Stomach smooth muscle (tissue), 2 donors: ENCODE results near the gene EHD1.

Experiments
- H3K27ac ChIP-seq: one replicate; pipeline ENCODE4 v1.7.0; 2013; ENCODE audit warnings: mild to moderate bottlenecking, low read length, inconsistent platforms
- H3K27me3 ChIP-seq, 2 donors: one replicate each; pipeline ENCODE4 v1.7.0; 2013; ENCODE audit warnings: low read length in 2 of 2; ENCODE audit not compliant: insufficient read depth in 2 of 2, control insufficient read depth in 1 of 2
- H3K36me3 ChIP-seq, 2 donors: one replicate each; pipeline ENCODE4 v1.7.0; 2013; ENCODE audit warnings: low read length in 2 of 2; ENCODE audit not compliant: control insufficient read depth in 2 of 2, insufficient read depth in 2 of 2
- H3K4me1 ChIP-seq: one replicate; pipeline ENCODE4 v1.7.0; 2013; ENCODE audit warnings: low read length; ENCODE audit not compliant: control insufficient read depth, insufficient read depth
- H3K4me3 ChIP-seq, 2 donors: one replicate each; pipeline ENCODE4 v1.7.0; 2013; ENCODE audit warnings: low read length in 2 of 2
- H3K9ac ChIP-seq, 2 donors: one replicate each; pipeline ENCODE4 v1.7.0; 2013; ENCODE audit warnings: low read length in 2 of 2, mild to moderate bottlenecking in 1 of 2
- H3K9me3 ChIP-seq, 2 donors: one replicate each; pipeline ENCODE4 v1.7.0; 2013; ENCODE audit warnings: low read length in 2 of 2; ENCODE audit not compliant: control insufficient read depth in 2 of 2
- donor health status: healthy.
- donor health status: Pancreatic carcinoma.

The EHD1 gene

DNA sequence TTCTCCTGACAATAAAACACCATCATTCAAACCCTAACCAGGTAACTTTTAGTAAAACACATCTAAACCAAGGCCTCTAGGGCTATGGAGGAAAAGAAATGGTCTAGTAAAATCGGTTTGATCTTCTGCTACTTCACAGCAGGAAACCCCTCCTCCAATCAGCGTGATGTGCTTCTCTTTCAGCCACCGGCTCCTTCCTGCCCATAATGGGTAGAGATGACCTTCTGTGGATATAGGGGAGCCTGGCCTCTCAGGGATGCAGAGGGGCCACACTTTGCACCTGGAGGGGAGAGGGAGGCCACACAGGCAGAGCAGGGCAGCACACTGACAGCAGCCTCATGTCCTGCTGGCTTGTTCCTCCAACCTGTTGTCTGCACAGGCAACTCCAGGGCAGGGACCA lies 6.9 kb downstream of the EHD1 start:
- H3K36me3 ChIP-seq, result peaks cover 11 to 21% of the 10 kb centered on the region in 2 donors
- no peaks in the 10 kb centered on the region for H3K27me3 ChIP-seq
- H3K4me1 ChIP-seq, result peaks cover 90% of the 10 kb centered on the region
- no peaks in the 10 kb centered on the region for H3K9me3 ChIP-seq
- H3K4me3 ChIP-seq, result peak overlapping the region in 1 of 2 donors; percentile 58
- H3K27ac ChIP-seq, result peak overlapping the region; percentile 99
- H3K9ac ChIP-seq, result peak overlapping the region; percentile 31 to 69

DNA sequence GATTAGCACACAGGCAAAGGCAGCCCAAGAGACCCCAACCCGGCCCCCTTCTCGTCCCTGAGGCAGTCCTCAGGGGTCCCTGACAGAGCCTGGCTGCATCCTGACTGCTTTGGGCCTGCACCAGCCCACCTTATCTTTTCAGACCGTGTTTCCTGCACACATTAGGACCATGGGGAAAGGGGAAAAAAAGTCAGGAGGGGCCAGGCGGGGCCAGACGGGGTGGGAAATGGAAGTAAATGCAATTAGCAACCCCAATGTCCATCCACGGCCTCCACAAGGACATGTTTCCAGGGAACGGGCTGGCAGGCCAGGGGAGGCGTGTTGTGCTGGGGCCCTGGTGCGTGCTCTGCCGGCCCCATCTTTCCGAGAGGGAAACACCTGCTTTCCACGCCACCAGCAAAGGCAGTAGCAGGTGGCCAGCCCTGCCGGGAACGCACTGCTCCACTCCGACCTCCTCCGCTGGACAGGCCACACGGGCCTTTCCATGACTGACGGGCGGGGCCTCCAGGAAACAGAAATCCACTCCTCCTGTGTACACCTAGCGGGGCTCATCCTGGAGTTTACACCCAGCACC lies 7.4 kb downstream of the EHD1 start:
- Histone ChIP-seq H3K27ac (peak overlapping the region; percentile 99), H3K9me3 (no peaks in the 10 kb centered on the region), H3K4me3 (peak overlapping the region; percentile 31 to 58), H3K27me3 (no peaks in the 10 kb centered on the region), H3K4me1 (peaks cover 88% of the 10 kb centered on the region), H3K9ac (peak overlapping the region; percentile 31 to 69), H3K36me3 (peaks cover 11 to 21% of the 10 kb centered on the region in 2 donors)

DNA sequence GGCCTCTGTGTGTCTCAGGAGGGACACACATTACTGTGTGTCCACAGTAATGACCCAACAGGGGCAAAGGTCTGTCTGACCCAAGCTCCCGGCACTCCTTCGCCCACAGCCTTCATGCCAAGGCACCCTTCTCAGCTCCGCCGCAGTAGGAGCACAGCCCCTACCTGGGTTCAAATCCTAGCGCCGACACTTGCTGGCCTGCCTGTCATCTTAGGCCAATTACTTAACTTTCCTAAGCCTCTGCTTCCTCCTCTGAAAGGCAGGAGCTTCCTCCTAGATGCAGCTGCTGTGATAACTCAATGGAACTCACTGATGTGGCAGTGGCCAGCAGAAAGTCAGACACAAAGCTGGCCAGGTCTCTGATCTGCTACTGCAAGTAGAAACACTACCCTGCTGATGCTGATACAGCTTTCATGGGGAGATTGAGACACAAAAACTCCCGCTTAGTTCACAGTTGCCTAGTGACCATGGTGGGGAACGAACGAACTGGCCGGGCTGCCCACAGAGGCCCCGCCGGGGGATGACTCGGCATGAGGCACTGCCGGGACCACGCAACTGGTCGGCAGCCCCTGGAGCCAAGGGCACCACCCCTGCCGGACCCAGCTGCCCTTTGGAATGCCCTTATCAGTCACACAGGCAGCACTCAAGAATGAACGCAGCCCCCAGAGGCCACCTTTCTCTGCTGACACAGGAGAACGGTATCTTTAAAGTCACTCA lies 8.1 kb downstream of the EHD1 start:
- H3K27ac ChIP-seq, result peak overlapping the region; percentile 99
- peak overlapping the region; percentile 31 to 69 for H3K9ac ChIP-seq
- H3K4me3 ChIP-seq, result peak overlapping the region; percentile 31 to 58
- H3K4me1 ChIP-seq, result peaks cover 86% of the 10 kb centered on the region
- H3K9me3 ChIP-seq, result no peaks in the 10 kb centered on the region
- no peaks in the 10 kb centered on the region for H3K27me3 ChIP-seq
- peaks cover 11 to 21% of the 10 kb centered on the region in 2 donors for H3K36me3 ChIP-seq

DNA sequence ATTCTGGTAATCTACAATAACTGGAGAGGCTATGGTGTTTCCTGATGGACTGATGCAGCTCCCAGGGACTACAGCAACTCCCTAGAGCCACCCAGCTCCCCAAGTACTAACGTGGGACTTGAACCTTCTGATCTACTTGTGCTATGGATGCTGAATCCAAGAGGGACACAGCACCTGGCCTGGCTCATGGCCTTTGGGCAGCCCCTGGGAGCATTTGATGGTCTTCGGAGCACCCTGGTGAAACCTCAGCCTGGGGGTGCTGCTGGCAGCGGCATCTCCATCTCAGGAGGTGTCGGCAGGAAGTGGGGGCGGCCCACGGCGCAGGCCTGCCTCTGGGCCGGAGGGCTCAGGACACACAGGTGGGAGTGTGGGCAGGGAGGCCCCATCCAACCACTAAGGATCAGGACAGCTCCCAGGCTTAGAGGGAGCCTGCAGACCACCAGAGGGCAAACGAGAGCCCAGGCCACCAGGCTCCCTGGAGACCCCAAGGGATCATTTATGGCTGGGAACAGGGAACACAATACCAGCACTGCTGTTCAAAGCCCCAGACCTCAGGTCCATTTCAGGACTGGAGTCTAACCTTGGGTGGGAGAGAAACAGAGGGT lies 8.7 kb downstream of the EHD1 start:
- Histone ChIP-seq H3K4me3 (peak overlapping the region; percentile 27 to 58), H3K27ac (peak overlapping the region; percentile 99), H3K36me3 (peaks cover 11 to 21% of the 10 kb centered on the region in 2 donors), H3K9ac (peak overlapping the region; percentile 31 to 69), H3K9me3 (no peaks in the 10 kb centered on the region), H3K27me3 (no peaks in the 10 kb centered on the region), H3K4me1 (peaks cover 86% of the 10 kb centered on the region)

DNA sequence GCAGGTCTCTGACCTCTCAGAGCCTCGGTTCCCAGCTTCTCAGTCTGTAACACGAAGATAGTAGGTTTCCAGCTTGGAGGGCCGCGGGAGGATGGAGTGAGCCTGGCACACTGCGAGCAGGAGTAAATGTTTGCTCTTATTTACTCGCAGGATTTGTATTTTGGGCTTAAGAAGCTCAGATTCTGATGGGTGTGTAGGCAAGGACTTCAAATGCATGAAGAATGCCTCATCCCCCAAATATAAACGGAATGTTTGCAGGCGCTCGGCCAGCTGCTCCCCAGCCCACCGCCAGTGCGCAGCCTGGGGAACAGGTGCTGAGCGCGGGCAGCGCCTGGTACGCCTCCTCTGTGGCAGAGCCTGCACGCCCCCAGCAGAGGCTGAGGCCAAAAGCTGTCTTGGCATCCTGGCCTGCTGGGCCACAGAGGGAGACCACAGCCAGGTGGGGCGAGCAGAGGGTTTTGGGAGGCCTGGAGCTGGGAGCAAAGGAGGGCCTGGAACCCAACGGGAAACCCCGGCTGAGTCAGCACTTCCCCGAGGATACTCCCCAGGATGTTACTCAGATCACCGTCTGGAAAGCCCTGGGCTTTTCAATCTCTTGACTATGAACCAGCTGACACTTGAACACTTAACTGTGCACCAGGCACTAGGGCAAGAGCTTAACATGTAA lies 9.4 kb downstream of the EHD1 start:
- Histone ChIP-seq H3K9ac (peak overlapping the region; percentile 31 to 36), H3K27ac (peak overlapping the region; percentile 99), H3K4me3 (peak overlapping the region in 1 of 2 donors; percentile 58), H3K27me3 (no peaks in the 10 kb centered on the region), H3K9me3 (no peaks in the 10 kb centered on the region), H3K4me1 (peaks cover 87% of the 10 kb centered on the region), H3K36me3 (peaks cover 11 to 18% of the 10 kb centered on the region in 2 donors)

DNA sequence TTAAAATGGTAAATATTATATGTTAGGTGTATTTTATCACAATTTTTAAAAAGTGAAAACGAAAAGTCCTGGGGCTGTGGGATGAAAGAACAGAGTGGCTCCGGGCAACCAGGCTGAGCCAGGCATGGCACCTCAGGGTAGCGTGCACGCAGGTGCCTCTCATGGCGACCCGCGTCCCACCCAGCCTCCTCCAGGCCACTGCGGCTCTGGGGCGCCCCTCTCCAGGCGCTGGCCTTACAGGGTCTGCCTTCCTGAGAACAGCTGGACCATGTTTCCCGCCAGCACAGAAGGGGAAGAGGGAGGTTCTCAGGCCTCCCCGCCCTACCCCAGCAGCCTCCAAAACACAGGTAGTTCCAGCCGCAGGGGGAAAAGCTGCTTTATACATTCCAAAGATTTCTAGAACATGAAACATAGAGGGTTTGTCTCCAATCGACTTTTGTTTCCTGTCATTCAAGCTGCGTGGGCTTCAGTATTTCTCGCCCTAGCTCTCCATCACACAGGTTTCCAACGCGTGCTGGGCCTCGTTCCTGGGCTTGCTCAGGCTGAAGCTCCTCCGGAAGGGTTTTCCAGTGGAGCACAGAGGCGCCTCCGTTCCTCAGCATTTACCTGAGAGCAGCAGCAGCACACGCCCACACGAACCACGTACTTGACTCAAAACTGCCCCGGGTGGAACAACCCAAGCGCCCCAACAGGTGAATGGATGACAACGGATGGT lies 10.5 kb downstream of the EHD1 start:
- Histone ChIP-seq H3K4me3 (peak overlapping the region in 1 of 2 donors; percentile 58), H3K9ac (no peak overlapping the region), H3K27ac (peak overlapping the region; percentile 99), H3K4me1 (peaks cover 92% of the 10 kb centered on the region), H3K9me3 (no peaks in the 10 kb centered on the region), H3K27me3 (no peaks in the 10 kb centered on the region), H3K36me3 (peaks cover 5 to 12% of the 10 kb centered on the region in 2 donors)

DNA sequence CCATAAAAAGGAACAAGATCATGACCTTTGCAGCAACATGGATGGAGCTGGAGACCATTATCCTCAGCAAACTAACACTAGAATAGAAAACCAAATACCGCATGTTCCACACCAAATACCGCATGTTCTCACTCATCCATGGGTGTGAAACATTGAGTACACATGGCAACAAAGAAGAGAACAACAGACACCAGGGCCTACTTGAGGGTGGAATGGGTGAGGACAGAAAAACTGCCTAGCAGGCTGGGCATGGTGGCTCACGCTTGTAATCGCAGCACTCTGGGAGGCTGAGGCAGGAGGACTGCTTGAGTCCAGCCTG lies 12.3 kb downstream of the EHD1 start:
- H3K9ac ChIP-seq, result no peak overlapping the region
- no peaks in the 10 kb centered on the region for H3K36me3 ChIP-seq
- H3K9me3 ChIP-seq, result peaks cover 0 to 2% of the 10 kb centered on the region in 2 donors
- H3K27ac ChIP-seq, result peak overlapping the region; percentile 99
- no peaks in the 10 kb centered on the region for H3K27me3 ChIP-seq
- H3K4me1 ChIP-seq, result peaks cover 90% of the 10 kb centered on the region
- H3K4me3 ChIP-seq, result no peak overlapping the region

DNA sequence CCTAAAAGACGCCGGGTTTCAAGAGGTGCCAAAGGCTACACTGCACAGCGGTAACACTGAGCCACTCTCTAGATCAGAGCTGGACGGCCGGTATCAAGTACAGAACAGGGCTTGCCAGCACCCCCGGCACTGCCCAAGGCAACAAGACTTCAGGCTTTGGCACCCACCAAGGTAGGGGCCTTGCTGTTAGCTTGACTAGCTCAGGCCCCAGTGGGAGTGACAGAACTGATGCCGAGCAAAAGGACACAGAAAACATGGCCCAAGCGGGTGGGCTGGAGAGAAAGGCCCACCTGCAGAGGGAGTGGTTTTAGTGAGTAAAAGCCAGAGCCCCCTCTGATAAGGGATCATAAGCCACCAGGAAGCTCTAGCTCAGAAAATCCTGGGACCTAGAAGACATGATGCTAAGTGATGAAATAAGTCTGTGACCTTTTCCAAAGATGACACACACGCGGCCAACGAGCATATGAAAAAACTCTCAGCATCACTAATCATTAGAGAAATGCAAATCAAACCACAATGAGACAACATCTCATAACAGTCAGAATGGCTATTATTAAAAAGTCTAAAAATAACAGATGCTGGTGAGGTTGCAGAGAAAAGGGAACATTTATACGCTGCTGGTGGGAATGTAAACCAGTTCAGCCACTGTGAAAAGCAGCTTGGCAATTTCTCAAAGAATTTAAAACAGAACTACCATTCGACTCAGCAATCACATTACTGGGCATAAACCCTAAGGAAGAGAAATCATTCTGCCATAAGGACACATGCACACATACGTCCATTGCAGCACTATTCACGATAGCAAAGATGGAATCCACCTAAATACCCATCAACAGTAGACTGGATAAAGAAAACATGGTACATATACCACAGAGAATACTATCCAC lies 12.9 kb downstream of the EHD1 start:
- Histone ChIP-seq H3K27me3 (no peaks in the 10 kb centered on the region), H3K27ac (peak overlapping the region; percentile 99), H3K9me3 (peaks cover 0 to 3% of the 10 kb centered on the region in 2 donors), H3K9ac (peak overlapping the region; percentile 79 to 88), H3K4me3 (peak overlapping the region; percentile 31 to 64), H3K4me1 (peaks cover 86% of the 10 kb centered on the region), H3K36me3 (no peaks in the 10 kb centered on the region)

DNA sequence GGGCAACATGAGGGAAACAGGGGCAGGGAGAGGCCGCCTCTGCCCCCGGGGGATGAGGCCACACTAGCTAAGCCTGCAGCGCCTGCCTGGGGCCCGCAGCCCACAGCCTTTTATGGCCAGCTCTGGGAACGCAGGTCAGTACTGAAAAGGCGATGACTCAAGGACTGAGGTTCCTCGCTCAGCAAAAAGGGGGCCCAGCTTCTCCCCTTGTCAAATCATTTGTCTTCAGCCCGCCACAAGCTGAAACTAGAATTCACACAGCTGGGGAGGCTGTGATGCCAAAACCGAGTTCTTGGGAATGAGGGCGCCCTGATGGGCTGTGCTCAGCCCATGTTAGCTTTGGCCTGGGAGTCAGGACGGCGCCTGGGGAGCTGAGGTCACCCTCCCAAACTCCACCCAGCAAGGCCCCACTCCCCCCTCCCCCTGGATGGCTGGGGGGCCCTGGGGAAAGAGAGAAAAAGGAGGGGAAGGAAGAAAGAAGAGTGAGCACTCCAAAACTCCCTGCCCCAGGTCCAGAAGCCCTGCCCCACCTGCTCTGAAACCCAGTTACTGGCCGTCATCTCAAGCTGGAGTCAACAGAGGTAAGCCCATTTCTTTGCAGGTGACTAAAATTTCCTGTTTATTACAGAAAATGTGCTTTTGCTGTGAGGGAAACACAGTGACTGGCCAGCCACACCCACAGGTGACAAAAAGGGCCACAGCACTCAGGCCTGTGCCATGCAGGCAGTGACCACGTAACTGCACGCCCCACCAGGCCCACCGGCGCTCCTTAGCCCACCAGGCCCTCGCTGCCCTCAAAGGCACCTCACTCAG lies 13.7 kb downstream of the EHD1 start:
- H3K27ac ChIP-seq, result peak overlapping the region; percentile 99
- H3K9ac ChIP-seq, result peak overlapping the region; percentile 86 to 88
- peaks cover 2 to 3% of the 10 kb centered on the region in 2 donors for H3K36me3 ChIP-seq
- H3K4me3 ChIP-seq, result peak overlapping the region; percentile 31 to 64
- H3K27me3 ChIP-seq, result no peaks in the 10 kb centered on the region
- H3K4me1 ChIP-seq, result peaks cover 85% of the 10 kb centered on the region
- peaks cover 0 to 3% of the 10 kb centered on the region in 2 donors for H3K9me3 ChIP-seq
